NB4 (cell line): ENCODE results near the gene PRDM1.

Experiments
- DNase-seq: peaks from one replicate; pipeline ENCODE4 v3.0.0; 2010; ENCODE audit warnings: low read depth
- H3K4me3 ChIP-seq: one replicate; pipeline ENCODE4 v1.5.1; 2011; ENCODE audit warnings: mild to moderate bottlenecking, low read depth, low read length, moderate library complexity
- MYC ChIP-seq: IDR thresholded peaks from 2 replicates; pipeline ENCODE4 v1.6.1; 2011; ENCODE audit warnings: low read depth, low read length
- POLR2A ChIP-seq: IDR thresholded peaks from 2 replicates; pipeline ENCODE4 v1.6.1; 2011; ENCODE audit warnings: mild to moderate bottlenecking; ENCODE audit not compliant: insufficient read length; ENCODE audit errors: extremely low read depth
- TF ChIP-seq, protein P1 (sequence below): IDR thresholded peaks from one replicate; pipeline ENCODE4 v1.5.1; 2012; ENCODE audit warnings: low read depth, low read length
- TF ChIP-seq, protein P2 (sequence below): IDR thresholded peaks from 2 replicates; pipeline ENCODE4 v1.6.1; 2011; ENCODE audit warnings: low read depth, low read length

The PRDM1 gene

GRCh38 chr6:106046854-106047200, 39.3 kb upstream of the PRDM1 start:
- DNase-seq, result no peak
- H3K4me3 ChIP-seq, result no peak overlapping the region
- TF ChIP-seq, protein P1, sequence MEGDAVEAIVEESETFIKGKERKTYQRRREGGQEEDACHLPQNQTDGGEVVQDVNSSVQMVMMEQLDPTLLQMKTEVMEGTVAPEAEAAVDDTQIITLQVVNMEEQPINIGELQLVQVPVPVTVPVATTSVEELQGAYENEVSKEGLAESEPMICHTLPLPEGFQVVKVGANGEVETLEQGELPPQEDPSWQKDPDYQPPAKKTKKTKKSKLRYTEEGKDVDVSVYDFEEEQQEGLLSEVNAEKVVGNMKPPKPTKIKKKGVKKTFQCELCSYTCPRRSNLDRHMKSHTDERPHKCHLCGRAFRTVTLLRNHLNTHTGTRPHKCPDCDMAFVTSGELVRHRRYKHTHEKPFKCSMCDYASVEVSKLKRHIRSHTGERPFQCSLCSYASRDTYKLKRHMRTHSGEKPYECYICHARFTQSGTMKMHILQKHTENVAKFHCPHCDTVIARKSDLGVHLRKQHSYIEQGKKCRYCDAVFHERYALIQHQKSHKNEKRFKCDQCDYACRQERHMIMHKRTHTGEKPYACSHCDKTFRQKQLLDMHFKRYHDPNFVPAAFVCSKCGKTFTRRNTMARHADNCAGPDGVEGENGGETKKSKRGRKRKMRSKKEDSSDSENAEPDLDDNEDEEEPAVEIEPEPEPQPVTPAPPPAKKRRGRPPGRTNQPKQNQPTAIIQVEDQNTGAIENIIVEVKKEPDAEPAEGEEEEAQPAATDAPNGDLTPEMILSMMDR, result no peak
- no peak for TF ChIP-seq MYC

DNA sequence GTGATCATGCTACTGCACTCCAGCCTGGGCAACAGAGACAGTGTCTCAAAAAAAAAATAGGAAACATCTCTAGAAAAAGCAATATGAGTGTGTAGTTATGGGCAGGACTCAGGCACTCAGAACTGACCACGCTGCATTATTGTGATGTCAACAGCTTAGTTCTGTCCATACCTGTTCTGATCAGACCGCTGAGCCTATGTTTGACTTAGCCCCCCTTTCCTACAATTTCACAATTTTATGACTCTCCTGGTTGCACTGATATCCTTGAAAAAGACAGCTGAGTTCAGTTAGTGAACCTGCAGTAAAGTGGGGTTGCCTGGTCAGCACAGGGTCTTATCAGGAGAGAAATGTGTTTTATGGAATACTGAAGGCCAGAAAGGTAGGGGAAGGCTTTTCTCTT, 37.8 kb upstream of the PRDM1 start:
- no peak overlapping the region for H3K4me3 ChIP-seq
- DNase-seq, result no peak
- TF ChIP-seq MYC, result no peak
- TF ChIP-seq, protein P2, sequence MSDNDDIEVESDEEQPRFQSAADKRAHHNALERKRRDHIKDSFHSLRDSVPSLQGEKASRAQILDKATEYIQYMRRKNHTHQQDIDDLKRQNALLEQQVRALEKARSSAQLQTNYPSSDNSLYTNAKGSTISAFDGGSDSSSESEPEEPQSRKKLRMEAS, result no peak

DNA sequence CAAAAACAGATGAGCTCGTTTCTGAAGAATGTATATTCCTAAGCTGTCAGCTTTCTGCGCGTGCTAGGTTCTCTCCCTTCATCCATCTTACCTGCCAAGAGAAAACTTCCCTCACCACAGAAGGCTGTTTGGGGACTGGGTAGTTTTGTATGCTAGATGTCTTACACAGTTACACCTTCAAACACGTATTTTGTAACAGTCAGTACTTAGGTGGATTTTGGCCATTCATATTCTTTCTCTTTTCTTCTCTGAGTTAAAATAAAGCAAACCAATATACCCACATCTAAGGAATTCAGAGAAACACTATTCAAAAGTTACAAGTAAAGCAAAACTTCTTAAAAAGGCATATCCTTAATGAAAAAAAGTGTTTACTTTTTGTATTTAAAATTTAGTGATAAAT, 35.6 kb upstream of the PRDM1 start:
- TF ChIP-seq POLR2A (no peak), MYC (no peak)
- TF ChIP-seq, protein P1, result no peak
- TF ChIP-seq, protein P2, result no peak
- H3K4me3 ChIP-seq, result no peak overlapping the region
- DNase-seq, result no peak

GRCh38 chr6:106051226-106051625, 34.9 kb upstream of the PRDM1 start:
- no peak overlapping the region for H3K4me3 ChIP-seq
- TF ChIP-seq, protein P1, result no peak
- TF ChIP-seq, protein P2, result no peak
- peak; percentile 63 for DNase-seq

GRCh38 chr6:106053484-106054205, 32.5 kb upstream of the PRDM1 start:
- peak; percentile 9 for DNase-seq
- no peak overlapping the region for H3K4me3 ChIP-seq
- TF ChIP-seq MYC, result no peak
- TF ChIP-seq, protein P1, result no peak
- TF ChIP-seq, protein P2, result no peak
- no peak for TF ChIP-seq POLR2A

DNA sequence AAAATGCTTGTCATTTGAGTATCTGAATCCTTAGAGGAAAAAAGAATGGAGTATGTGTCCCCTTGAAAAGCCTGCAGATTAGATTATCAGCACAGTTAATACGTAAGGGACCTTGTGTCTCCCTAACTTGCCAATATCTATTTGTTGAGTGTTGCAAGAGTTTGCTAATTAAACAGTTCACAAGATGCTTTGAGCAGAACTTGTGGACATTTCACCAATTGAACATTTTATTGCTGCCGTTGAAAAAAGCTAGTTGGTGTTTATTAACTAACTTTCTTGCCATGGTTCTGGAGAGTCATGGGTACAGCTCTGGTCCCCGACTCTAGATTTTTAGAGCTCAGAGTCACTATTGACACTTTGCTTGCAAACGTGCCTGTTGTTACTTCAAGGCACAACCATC, 30.6 kb upstream of the PRDM1 start:
- TF ChIP-seq, protein P2, result no peak
- no peak for TF ChIP-seq MYC
- no peak for TF ChIP-seq POLR2A
- TF ChIP-seq, protein P1, result no peak

More for the DNA sequence above, 30.6 kb upstream of the PRDM1 start:
- no peak for DNase-seq
- H3K4me3 ChIP-seq, result no peak overlapping the region
